ENCODE measurements around the gene ERVH48-1. TPM values are rescaled to one million over a fixed set of nuclear protein-coding genes. Genes with fewer than 3 reads are reported as not detected.

Gene ERVH48-1
- total and polyA plus RNA-seq, 2 of the 8 experiments (the other 6 are each of a cell fraction or from before 2014, with no cell fraction given) = 4.2 to 17.7 TPM

DNA sequence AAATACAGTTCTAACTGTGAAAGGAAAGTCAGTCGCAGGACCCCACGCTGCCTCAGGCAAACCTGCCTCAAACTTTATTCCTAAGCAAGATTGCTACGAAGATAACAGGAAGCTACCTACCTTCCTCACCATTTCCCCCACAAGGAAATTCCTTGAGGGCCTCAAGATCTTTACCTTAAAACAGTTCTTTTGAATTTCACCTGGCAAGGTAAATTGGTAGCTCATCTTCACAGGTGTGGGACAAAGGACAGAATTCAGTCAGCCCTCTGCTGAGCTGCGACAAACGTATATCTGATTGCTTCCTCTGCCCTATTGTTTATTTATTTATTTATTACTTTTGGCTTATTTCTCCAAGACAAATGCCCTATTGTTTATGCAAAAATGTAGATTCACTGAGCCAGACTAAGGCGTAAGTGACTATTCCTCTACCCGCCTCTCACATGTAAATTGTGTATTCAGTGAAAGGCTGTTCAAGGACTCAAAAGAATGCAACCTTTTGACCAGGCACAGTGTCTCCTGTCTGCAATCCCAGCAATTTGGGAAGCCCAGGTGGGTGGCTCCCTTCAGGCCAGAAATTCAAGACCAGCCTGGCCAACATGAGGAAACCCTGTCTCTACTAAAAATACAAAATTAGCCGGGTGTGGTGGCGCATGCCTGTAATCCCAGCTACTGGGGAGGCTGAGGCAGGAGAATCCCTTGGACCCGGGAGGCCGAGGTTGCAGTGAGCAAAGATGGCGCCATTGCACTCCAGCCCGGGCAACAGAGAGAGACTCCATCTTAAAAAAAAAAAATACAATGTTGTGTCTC, 31.6 kb upstream of the ERVH48-1 start (continued):
- TF ChIP-seq, protein P1, sequence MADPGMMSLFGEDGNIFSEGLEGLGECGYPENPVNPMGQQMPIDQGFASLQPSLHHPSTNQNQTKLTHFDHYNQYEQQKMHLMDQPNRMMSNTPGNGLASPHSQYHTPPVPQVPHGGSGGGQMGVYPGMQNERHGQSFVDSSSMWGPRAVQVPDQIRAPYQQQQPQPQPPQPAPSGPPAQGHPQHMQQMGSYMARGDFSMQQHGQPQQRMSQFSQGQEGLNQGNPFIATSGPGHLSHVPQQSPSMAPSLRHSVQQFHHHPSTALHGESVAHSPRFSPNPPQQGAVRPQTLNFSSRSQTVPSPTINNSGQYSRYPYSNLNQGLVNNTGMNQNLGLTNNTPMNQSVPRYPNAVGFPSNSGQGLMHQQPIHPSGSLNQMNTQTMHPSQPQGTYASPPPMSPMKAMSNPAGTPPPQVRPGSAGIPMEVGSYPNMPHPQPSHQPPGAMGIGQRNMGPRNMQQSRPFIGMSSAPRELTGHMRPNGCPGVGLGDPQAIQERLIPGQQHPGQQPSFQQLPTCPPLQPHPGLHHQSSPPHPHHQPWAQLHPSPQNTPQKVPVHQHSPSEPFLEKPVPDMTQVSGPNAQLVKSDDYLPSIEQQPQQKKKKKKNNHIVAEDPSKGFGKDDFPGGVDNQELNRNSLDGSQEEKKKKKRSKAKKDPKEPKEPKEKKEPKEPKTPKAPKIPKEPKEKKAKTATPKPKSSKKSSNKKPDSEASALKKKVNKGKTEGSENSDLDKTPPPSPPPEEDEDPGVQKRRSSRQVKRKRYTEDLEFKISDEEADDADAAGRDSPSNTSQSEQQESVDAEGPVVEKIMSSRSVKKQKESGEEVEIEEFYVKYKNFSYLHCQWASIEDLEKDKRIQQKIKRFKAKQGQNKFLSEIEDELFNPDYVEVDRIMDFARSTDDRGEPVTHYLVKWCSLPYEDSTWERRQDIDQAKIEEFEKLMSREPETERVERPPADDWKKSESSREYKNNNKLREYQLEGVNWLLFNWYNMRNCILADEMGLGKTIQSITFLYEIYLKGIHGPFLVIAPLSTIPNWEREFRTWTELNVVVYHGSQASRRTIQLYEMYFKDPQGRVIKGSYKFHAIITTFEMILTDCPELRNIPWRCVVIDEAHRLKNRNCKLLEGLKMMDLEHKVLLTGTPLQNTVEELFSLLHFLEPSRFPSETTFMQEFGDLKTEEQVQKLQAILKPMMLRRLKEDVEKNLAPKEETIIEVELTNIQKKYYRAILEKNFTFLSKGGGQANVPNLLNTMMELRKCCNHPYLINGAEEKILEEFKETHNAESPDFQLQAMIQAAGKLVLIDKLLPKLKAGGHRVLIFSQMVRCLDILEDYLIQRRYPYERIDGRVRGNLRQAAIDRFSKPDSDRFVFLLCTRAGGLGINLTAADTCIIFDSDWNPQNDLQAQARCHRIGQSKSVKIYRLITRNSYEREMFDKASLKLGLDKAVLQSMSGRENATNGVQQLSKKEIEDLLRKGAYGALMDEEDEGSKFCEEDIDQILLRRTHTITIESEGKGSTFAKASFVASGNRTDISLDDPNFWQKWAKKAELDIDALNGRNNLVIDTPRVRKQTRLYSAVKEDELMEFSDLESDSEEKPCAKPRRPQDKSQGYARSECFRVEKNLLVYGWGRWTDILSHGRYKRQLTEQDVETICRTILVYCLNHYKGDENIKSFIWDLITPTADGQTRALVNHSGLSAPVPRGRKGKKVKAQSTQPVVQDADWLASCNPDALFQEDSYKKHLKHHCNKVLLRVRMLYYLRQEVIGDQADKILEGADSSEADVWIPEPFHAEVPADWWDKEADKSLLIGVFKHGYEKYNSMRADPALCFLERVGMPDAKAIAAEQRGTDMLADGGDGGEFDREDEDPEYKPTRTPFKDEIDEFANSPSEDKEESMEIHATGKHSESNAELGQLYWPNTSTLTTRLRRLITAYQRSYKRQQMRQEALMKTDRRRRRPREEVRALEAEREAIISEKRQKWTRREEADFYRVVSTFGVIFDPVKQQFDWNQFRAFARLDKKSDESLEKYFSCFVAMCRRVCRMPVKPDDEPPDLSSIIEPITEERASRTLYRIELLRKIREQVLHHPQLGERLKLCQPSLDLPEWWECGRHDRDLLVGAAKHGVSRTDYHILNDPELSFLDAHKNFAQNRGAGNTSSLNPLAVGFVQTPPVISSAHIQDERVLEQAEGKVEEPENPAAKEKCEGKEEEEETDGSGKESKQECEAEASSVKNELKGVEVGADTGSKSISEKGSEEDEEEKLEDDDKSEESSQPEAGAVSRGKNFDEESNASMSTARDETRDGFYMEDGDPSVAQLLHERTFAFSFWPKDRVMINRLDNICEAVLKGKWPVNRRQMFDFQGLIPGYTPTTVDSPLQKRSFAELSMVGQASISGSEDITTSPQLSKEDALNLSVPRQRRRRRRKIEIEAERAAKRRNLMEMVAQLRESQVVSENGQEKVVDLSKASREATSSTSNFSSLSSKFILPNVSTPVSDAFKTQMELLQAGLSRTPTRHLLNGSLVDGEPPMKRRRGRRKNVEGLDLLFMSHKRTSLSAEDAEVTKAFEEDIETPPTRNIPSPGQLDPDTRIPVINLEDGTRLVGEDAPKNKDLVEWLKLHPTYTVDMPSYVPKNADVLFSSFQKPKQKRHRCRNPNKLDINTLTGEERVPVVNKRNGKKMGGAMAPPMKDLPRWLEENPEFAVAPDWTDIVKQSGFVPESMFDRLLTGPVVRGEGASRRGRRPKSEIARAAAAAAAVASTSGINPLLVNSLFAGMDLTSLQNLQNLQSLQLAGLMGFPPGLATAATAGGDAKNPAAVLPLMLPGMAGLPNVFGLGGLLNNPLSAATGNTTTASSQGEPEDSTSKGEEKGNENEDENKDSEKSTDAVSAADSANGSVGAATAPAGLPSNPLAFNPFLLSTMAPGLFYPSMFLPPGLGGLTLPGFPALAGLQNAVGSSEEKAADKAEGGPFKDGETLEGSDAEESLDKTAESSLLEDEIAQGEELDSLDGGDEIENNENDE (IDR thresholded peaks at IDR 0.05; ENCODE audit: insufficient replicate concordance, low read length) = peak; percentile 77
- TF ChIP-seq, protein P2, sequence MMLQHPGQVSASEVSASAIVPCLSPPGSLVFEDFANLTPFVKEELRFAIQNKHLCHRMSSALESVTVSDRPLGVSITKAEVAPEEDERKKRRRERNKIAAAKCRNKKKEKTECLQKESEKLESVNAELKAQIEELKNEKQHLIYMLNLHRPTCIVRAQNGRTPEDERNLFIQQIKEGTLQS (IDR thresholded peaks at IDR 0.05; ENCODE audit: insufficient read depth, low read depth, low read length) = no peak
- TF ChIP-seq, protein P3, sequence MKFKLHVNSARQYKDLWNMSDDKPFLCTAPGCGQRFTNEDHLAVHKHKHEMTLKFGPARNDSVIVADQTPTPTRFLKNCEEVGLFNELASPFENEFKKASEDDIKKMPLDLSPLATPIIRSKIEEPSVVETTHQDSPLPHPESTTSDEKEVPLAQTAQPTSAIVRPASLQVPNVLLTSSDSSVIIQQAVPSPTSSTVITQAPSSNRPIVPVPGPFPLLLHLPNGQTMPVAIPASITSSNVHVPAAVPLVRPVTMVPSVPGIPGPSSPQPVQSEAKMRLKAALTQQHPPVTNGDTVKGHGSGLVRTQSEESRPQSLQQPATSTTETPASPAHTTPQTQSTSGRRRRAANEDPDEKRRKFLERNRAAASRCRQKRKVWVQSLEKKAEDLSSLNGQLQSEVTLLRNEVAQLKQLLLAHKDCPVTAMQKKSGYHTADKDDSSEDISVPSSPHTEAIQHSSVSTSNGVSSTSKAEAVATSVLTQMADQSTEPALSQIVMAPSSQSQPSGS (IDR thresholded peaks at IDR 0.05; ENCODE audit: low read length) = 0 out of 2 replicates have a peak, but pooled peaks have one; percentile 16
- no peak for TF ChIP-seq CBX8 (IDR thresholded peaks at IDR 0.05; ENCODE audit: borderline replicate concordance, low read depth, low read length)
- TF ChIP-seq POU5F1 (IDR thresholded peaks at IDR 0.05; ENCODE audit: low read depth, low read length) = 0 out of 2 replicates have a peak, but pooled peaks have one; percentile 34
- no peak for TF ChIP-seq BRCA1 (IDR thresholded peaks at IDR 0.05; ENCODE audit: low read depth, low read length)
- TF ChIP-seq KDM1A (IDR thresholded peaks at IDR 0.05; ENCODE audit: borderline replicate concordance, low read length) = peak; percentile 33; the same call in 1 of the 2 replicates
